Myocyte (in vitro differentiated cells): Measurements from ENCODE around the gene CMBL. TPM values are rescaled to one million over a fixed set of nuclear protein-coding genes. Genes with fewer than 3 reads are reported as not detected.
"Not testable (repeated sequence)": the region's sequence is repeated elsewhere in the genome, so short reads cannot be mapped to it uniquely, and the experiment has no call there.

Source experiments
- DNase-seq: peaks from one replicate; pipeline ENCODE4 v3.0.0-alpha.2; 2012; ENCODE audit warnings: low read depth
- total RNA-seq: library from RNA; depleted of rRNA; stranded (reverse); fragments of >200 nt; gene quantifications from 2 replicates; pipeline ENCODE4 v1.2.3, GENCODE V29; 2014

Gene CMBL
- total RNA-seq, 1 donor from 2014 or later: 2.0 TPM

- no peak for DNase-seq
Measured at GRCh38 chr5:10262121-10262774, 45.5 kb downstream of the CMBL start.

- DNase-seq: no peak
Measured at GRCh38 chr5:10261065-10261464, 46.6 kb downstream of the CMBL start.

- no peak for DNase-seq
Measured at GRCh38 chr5:10259899-10260298, 47.8 kb downstream of the CMBL start.

GRCh38 chr5:10257870-10258269 lies 49.8 kb downstream of the CMBL start:
- DNase-seq: no peak

- DNase-seq: no peak
Measured at GRCh38 chr5:10254686-10255085, 53.0 kb downstream of the CMBL start.

- DNase-seq: no peak
Measured at GRCh38 chr5:10253390-10253789, 54.3 kb downstream of the CMBL start.

- DNase-seq: no peak
Measured at GRCh38 chr5:10251405-10251804, 56.3 kb downstream of the CMBL start.

GRCh38 chr5:10250806-10251276 lies 56.9 kb downstream of the CMBL start:
- peak; percentile 13 for DNase-seq

GRCh38 chr5:10249948-10250805 lies 57.5 kb downstream of the CMBL start, which contains the start of gene CCT5:
TSS of gene CCT5 (plus strand) at chr5:10250280. CDS start at chr5:10250341, 61 bp downstream.
- peak; percentile 99 for DNase-seq

GRCh38 chr5:10248378-10249260 lies 59.1 kb downstream of the CMBL start:
- no peak for DNase-seq

GRCh38 chr5:10247217-10247616 lies 60.5 kb downstream of the CMBL start:
- not testable (repeated sequence) for DNase-seq

- no peak for DNase-seq
Measured at GRCh38 chr5:10246761-10247160, 60.9 kb downstream of the CMBL start.

- no peak for DNase-seq
Measured at GRCh38 chr5:10244342-10244944, 63.3 kb downstream of the CMBL start.

- DNase-seq: no peak
Measured at GRCh38 chr5:10243660-10244240, 64.0 kb downstream of the CMBL start.

GRCh38 chr5:10235350-10235749 lies 72.4 kb downstream of the CMBL start:
- peak; percentile 86 for DNase-seq

GRCh38 chr5:10233505-10233904 lies 74.2 kb downstream of the CMBL start:
- peak; percentile 77 for DNase-seq

- no peak for DNase-seq
Measured at GRCh38 chr5:10233011-10233410, 74.7 kb downstream of the CMBL start.

- peak; percentile 9 for DNase-seq
Measured at GRCh38 chr5:10232386-10232785, 75.3 kb downstream of the CMBL start.

- DNase-seq: peak; percentile 94
Measured at GRCh38 chr5:10229306-10230048, 78.2 kb downstream of the CMBL start.

- DNase-seq: no peak
Measured at GRCh38 chr5:10228288-10228687, 79.4 kb downstream of the CMBL start.
